Adipocyte (in vitro differentiated cells): ENCODE data around the gene PBX3.
"Not testable (repeated sequence)": the region's sequence is repeated elsewhere in the genome, so short reads cannot be mapped to it uniquely, and the experiment has no call there.

ENCODE experiments used
- DNase-seq: peaks from one replicate; pipeline ENCODE4 v3.0.0-alpha.2; 2015; ENCODE audit warnings: low read depth
- H3K27me3 ChIP-seq: replicated peaks from 2 replicates; pipeline ENCODE4 v1.7.0; 2013; ENCODE audit warnings: mild to moderate bottlenecking, low read length, moderate library complexity; ENCODE audit not compliant: control insufficient read depth, insufficient read depth
- H3K36me3 ChIP-seq: 2 replicates; pipeline ENCODE4 v1.7.0; 2013; ENCODE audit warnings: low read length, mild to moderate bottlenecking, moderate library complexity; ENCODE audit not compliant: control insufficient read depth, insufficient read depth, severe bottlenecking
- H3K4me1 ChIP-seq: 2 replicates; pipeline ENCODE4 v1.7.0; 2013; ENCODE audit warnings: mild to moderate bottlenecking, low read length, moderate library complexity; ENCODE audit not compliant: control insufficient read depth, insufficient read depth
- H3K4me3 ChIP-seq: 2 replicates; pipeline ENCODE4 v1.7.0; 2013; ENCODE audit warnings: mild to moderate bottlenecking, low read length, moderate library complexity
- H3K9ac ChIP-seq: 2 replicates; pipeline ENCODE4 v1.7.0; 2013; ENCODE audit warnings: mild to moderate bottlenecking, low read length, moderate library complexity
- H3K9me3 ChIP-seq: 2 replicates; pipeline ENCODE4 v1.7.0; 2013; ENCODE audit warnings: mild to moderate bottlenecking, low read length, moderate library complexity; ENCODE audit not compliant: control insufficient read depth

Gene PBX3

DNA sequence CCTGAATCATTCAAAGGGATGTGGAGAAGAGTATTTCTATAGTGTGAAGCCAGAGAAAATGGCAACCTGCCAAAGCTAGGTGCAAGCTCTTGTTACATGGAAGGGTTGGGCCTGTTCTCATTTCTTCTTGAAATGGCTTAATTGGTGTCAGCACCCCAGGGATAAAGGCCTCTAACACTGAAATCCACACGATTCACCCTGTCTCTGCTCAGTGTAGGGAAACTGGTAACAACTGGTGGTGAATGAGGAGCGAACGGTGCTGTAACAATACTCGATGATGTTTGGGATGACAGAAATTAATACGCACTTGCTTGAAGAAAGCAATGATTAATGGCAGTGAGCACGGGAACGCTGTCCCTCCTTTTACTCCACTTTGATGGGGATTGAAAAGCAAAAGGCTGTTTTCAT is 16.2 kb downstream of the PBX3 start:
- no peak overlapping the region for H3K9ac ChIP-seq
- H3K4me3 ChIP-seq, result no peak overlapping the region
- peaks cover under 1% of the 10 kb centered on the region for H3K9me3 ChIP-seq
- peaks cover 16% of the 10 kb centered on the region for H3K4me1 ChIP-seq
- no peaks in the 10 kb centered on the region for H3K36me3 ChIP-seq
- peak; percentile 29 for DNase-seq
- no peaks in the 10 kb centered on the region for H3K27me3 ChIP-seq

DNA sequence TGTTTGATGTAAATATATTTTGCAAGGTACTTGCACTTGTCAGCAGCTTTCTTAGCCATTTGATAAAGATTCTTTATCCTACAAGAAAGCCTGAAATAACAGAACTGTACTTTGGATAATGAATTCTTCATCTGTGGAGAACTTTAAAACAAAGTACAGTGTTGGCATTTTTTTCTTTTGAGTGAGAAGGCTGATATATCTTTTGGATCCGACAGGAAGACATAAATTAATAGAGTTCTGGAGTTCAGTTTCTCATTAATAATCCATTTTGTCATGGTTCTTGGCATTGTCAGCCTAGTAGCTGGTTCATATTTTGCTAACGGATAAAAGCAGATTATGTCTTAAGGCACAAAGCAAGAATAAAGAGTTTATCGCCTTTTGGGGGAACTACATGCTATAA is 17.0 kb downstream of the PBX3 start:
- peaks cover 7% of the 10 kb centered on the region for H3K9me3 ChIP-seq
- peaks cover 10% of the 10 kb centered on the region for H3K4me1 ChIP-seq
- no peak overlapping the region for H3K4me3 ChIP-seq
- no peaks in the 10 kb centered on the region for H3K27me3 ChIP-seq
- no peak for DNase-seq
- H3K9ac ChIP-seq, result no peak overlapping the region
- no peaks in the 10 kb centered on the region for H3K36me3 ChIP-seq

DNA sequence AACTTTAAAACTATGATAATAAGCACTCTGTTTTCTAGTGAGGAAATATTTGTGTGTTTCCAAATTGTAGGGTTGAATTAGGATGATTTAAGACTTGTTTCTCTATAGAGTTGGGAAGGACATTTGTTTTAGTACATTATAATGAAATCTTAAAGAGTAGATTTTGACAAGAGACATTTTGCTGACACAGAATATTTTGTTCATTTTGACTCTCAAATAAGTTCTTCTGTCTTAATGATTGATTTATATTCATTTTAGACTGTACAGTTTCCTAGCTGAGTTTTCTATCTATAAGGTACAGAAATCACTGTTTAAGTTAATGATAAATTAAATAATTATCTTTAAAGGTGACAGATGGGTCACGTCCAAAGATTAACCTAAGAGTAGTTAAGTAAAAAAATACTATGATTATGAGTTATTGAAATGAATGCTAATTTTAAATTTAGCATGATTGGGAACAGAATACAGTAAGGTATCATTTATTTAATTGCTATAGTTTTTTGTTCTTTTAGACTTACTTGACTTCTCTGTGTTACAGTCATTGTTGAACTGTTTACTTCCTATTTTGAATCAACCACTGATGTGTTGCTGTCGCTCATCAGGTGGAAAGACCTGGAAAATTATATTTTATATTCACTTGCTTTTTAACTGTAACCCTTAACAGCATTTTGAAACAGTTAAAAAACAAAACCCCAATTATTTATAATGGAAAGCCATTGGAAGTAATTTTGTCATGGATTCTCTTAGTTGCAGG is 19.5 kb downstream of the PBX3 start:
- peaks cover 2% of the 10 kb centered on the region for H3K4me1 ChIP-seq
- peaks cover 7% of the 10 kb centered on the region for H3K9me3 ChIP-seq
- no peaks in the 10 kb centered on the region for H3K36me3 ChIP-seq
- H3K27me3 ChIP-seq, result no peaks in the 10 kb centered on the region
- H3K4me3 ChIP-seq, result no peak overlapping the region
- no peak for DNase-seq
- H3K9ac ChIP-seq, result no peak overlapping the region

DNA sequence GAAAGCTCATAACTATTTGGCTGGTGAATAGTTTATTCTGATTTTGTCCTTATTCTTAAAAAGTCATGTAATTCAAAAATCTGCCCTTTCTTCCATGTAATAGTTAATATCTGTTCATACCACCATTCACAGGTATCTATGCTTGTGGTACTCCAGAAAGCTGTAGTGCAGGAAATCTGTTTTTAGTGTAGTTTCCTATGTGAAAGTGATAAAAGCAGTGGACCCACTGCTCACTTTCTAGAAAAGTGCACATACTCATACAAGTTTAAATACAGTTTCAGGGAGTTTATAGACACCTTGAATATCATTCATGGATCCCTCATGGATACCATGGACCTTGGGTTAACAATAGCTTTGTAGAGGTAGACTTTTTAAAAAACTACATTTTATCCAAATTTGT is 20.2 kb downstream of the PBX3 start:
- Histone ChIP-seq H3K27me3 (no peaks in the 10 kb centered on the region), H3K9ac (no peak overlapping the region), H3K4me3 (no peak overlapping the region), H3K4me1 (no peaks in the 10 kb centered on the region), H3K9me3 (peaks cover 7% of the 10 kb centered on the region), H3K36me3 (no peaks in the 10 kb centered on the region)
- DNase-seq, result no peak

DNA sequence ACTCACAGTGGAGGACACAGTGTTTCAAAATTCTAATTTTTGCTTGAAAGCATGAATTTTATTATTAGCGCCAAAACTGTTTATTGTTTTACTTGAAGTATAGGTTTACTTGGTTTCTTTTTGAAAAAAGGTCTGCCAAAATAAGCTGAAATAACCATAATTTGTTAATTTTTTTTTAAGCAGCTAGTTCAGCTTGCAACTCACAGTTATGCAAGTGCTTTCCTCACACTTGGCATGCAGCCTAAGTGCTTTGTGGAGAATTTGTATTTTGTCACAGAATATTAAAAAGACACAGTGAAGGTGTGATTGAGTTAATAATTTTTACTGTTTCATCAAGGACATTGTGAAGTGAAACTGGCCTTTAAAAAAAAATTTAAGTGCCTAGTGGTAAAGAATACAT is 21.6 kb downstream of the PBX3 start:
- H3K9ac ChIP-seq, result no peak overlapping the region
- no peaks in the 10 kb centered on the region for H3K4me1 ChIP-seq
- peaks cover 7% of the 10 kb centered on the region for H3K9me3 ChIP-seq
- H3K4me3 ChIP-seq, result no peak overlapping the region
- H3K27me3 ChIP-seq, result no peaks in the 10 kb centered on the region
- H3K36me3 ChIP-seq, result peaks cover 3% of the 10 kb centered on the region
- no peak for DNase-seq

DNA sequence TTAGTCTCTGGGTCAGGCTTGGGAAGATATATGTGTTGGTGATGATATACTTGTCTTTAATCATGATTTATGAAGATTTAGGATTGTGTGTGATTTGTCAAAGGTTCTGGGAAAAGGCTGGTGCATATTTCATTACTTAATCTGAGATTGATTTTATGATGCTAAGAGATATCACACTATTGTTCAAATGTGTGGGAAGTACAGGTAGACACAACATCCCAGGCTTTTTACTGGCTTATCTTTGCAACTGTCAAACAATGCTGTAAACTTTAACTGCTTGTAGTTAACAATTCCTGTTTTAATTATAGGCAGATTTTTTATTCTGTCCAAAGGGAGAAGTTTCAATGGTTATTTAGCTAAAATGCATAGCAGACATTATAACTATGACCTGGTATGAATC is 23.9 kb downstream of the PBX3 start:
- Histone ChIP-seq H3K9ac (no peak overlapping the region), H3K4me1 (no peaks in the 10 kb centered on the region)

DNA sequence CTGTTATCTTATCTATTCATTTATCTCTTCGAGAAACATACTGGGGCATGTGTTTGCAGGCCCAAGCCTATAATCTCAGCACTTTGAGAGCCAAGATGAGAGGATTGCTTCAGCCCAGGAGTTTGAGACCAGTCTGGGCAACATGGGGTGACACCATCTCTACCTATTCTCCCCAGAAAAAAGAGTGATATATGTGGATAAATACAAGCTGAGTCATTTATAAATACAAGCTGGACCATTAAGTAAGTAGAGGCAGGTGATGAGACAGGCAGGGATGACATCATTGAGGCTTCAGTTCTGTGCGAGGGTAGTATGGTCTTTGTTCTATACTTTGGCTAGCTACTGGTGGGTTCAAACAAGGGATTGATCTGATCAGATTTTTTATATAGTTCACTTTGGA is 25.6 kb downstream of the PBX3 start:
- no peak for DNase-seq
- Histone ChIP-seq H3K4me1 (no peaks in the 10 kb centered on the region), H3K4me3 (no peak overlapping the region), H3K36me3 (peaks cover 3% of the 10 kb centered on the region), H3K9ac (no peak overlapping the region), H3K9me3 (peaks cover 7% of the 10 kb centered on the region), H3K27me3 (no peaks in the 10 kb centered on the region)

More for the DNA sequence above, 23.9 kb downstream of the PBX3 start:
- H3K9me3 ChIP-seq, result peaks cover 7% of the 10 kb centered on the region
- no peak for DNase-seq
- peaks cover 3% of the 10 kb centered on the region for H3K36me3 ChIP-seq
- H3K4me3 ChIP-seq, result no peak overlapping the region
- H3K27me3 ChIP-seq, result no peaks in the 10 kb centered on the region

DNA sequence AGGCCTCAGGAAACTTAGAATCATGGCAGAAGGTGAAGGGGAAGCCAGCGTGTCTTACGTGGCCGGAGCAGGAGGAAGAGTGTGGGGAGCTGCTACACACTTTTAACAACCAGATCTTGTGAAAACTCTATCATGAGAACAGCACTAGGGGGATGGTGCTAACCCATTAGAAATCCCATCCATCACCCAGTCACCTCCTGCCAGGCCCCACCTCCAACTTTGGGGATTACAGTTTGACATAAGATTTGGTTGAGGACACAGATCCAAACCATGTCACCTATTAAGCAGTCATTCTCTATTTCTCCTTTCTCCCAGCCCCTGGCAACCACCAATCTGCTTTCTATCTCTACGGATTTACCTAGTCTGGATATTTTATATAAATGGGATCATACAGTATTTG is 26.9 kb downstream of the PBX3 start:
- H3K9ac ChIP-seq, result no peak overlapping the region
- H3K27me3 ChIP-seq, result no peaks in the 10 kb centered on the region
- H3K4me3 ChIP-seq, result no peak overlapping the region
- H3K9me3 ChIP-seq, result no peaks in the 10 kb centered on the region
- DNase-seq, result no peak
- H3K4me1 ChIP-seq, result no peaks in the 10 kb centered on the region
- H3K36me3 ChIP-seq, result peaks cover 3% of the 10 kb centered on the region

DNA sequence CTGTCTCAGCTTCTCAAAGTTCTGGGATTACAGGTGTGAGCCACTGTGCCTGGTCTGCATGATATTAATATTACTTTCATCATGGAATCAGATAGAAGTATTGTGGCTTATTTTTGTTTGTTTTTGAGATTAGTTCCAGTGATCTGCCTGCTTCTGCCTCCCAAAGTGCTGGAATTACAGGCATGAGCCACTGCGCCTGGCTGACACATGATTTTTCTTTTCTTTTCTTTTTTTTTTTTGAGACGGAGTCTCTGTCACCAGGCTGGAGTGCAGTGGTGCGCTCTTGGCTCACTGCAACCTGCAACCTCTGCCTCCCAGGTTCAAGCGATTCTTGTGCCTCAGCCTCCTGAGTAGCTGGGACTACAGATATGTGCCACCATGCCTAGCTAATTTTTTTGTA is 29.6 kb downstream of the PBX3 start:
- H3K9me3 ChIP-seq, H3K4me3 ChIP-seq, H3K36me3 ChIP-seq, H3K27me3 ChIP-seq, H3K4me1 ChIP-seq, H3K9ac ChIP-seq: not testable (repeated sequence)
- peak; percentile 40 for DNase-seq

DNA sequence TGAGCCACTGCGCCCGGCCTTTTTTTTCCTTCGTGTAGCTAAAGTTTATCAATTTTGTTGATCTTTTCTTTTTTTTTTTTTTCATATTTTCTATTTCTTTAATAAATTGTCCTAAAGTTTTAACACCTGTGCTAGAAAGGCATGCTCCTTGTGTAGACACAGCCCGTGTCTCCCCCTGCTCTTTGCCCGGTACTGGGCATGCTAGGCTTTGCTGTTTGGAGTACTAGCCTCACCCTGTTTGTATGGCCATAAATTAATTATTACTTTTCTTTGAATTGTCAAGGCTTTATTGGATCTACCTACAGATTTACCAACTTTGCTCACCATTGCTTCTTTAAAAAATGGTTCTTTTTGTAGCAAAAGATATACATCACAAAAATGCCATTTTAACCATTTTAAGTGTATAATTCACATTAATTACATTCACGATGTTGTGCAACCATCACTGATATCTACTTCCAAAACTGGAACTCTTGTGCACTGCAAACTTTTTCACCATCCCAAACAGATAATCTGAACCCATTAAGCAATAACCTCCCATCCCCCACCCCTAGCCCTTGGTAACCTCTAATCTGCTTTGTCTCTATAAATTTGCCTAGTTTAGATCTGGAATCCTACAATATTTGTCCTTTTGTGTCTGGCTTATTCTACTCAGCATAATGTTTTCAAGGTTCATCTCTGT is 31.5 kb downstream of the PBX3 start:
- not testable (repeated sequence) for H3K9me3 ChIP-seq, H3K4me3 ChIP-seq, H3K4me1 ChIP-seq, H3K27me3 ChIP-seq, H3K9ac ChIP-seq, DNase-seq, H3K36me3 ChIP-seq

DNA sequence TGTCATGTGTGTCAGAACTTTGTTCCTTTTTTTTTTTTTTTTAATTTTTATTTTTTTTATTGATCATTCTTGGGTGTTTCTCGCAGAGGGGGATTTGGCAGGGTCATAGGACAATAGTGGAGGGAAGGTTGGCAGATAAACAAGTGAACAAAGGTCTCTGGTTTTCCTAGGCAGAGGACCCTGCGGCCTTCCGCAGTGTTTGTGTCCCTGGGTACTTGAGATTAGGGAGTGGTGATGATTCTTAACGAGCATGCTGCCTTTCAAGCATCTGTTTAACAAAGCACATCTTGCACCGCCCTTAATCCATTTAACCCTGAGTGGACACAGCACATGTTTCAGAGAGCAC is 32.0 kb downstream of the PBX3 start:
- H3K9me3 ChIP-seq, H3K4me3 ChIP-seq, H3K9ac ChIP-seq, H3K4me1 ChIP-seq, H3K27me3 ChIP-seq, H3K36me3 ChIP-seq, DNase-seq: not testable (repeated sequence)

DNA sequence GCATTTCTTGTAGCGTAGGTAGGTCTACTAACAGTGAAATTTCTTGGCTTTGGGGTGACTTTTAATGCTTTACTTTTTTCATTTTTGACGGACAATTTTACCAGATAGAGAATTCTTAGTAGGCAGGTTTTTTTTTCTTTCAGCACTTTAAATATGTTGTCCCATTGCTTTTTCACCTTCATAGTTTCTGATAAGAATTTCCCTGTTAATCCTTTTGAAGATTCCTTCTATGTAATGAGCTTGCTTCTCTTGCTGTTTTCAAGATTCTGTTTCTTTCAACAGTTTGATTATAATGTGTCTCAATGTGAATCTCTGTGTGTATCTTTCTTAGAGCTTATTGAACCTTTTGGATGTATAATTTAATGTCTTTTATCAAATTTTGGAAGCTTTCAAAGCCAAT is 35.5 kb downstream of the PBX3 start:
- no peak for DNase-seq
- Histone ChIP-seq H3K4me1 (peaks cover 18% of the 10 kb centered on the region), H3K36me3 (no peaks in the 10 kb centered on the region), H3K4me3 (no peak overlapping the region), H3K9ac (no peak overlapping the region), H3K9me3 (peaks cover 6% of the 10 kb centered on the region), H3K27me3 (no peaks in the 10 kb centered on the region)
